Ishikawa (cell line): ENCODE results near the gene GRIK5.

Source experiments
- RAD21 ChIP-seq: IDR thresholded peaks from 2 replicates; pipeline ENCODE4 v1.6.1; 2012; ENCODE audit warnings: low read depth
- TAF1 ChIP-seq: IDR thresholded peaks from 2 replicates; pipeline ENCODE4 v1.6.1; 2012; ENCODE audit warnings: low read depth, mild to moderate bottlenecking

- TF ChIP-seq TAF1 = no peak
- TF ChIP-seq RAD21 = no peak
These were observed 85.0 kb downstream of the GRIK5 start for GRCh38 chr19:41984961-41985360.
